Epithelial cell of proximal tubule (primary cell): Measurements from ENCODE around the gene PDGFA. TPM values are rescaled to one million over a fixed set of nuclear protein-coding genes. Genes with fewer than 3 reads are reported as not detected.

Experiments used
- DNase-seq: peaks from one replicate; pipeline ENCODE4 v3.0.0-alpha.2; 2011; ENCODE audit warnings: low read depth
- H3K4me3 ChIP-seq: 2 replicates; pipeline ENCODE4 v1.5.1; 2011; ENCODE audit warnings: low read depth, mild to moderate bottlenecking, low read length
- total RNA-seq: library from RNA; depleted of rRNA; stranded (reverse); fragments of >200 nt; gene quantifications from 2 replicates; pipeline ENCODE4 v1.2.3, GENCODE V29; 2015
- TF ChIP-seq, protein P1 (sequence below): conservative IDR thresholded peaks from 2 replicates; pipeline ENCODE4 v1.5.1; 2012; ENCODE audit warnings: low read depth, mild to moderate bottlenecking, low read length

PDGFA gene
- total RNA-seq, 1 donor from 2014 or later, result 27.3 TPM

DNA sequence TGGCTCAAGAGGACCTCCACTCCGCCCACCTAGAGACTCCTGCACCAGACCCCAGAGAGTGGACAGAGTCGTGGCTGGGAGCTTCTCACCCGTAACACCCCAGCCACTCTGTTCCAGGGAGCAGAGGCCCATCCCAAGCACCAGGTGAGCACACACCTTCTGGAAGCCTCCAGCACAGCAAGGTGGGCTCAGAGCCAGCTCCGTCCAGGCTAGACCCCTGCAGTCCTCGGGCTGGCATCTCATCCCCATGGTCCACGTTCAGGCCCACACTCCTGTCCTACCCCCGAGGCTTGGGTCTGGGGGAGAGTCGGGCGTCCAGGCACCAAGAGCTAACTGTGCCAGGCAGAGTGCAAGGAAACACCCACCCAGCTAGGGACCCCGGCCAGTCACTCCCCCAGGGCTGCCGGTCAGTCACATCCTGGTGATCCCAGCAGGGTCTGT, 13.2 kb downstream of the PDGFA start:
- TF ChIP-seq, protein P1, sequence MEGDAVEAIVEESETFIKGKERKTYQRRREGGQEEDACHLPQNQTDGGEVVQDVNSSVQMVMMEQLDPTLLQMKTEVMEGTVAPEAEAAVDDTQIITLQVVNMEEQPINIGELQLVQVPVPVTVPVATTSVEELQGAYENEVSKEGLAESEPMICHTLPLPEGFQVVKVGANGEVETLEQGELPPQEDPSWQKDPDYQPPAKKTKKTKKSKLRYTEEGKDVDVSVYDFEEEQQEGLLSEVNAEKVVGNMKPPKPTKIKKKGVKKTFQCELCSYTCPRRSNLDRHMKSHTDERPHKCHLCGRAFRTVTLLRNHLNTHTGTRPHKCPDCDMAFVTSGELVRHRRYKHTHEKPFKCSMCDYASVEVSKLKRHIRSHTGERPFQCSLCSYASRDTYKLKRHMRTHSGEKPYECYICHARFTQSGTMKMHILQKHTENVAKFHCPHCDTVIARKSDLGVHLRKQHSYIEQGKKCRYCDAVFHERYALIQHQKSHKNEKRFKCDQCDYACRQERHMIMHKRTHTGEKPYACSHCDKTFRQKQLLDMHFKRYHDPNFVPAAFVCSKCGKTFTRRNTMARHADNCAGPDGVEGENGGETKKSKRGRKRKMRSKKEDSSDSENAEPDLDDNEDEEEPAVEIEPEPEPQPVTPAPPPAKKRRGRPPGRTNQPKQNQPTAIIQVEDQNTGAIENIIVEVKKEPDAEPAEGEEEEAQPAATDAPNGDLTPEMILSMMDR, result no peak
- no peak overlapping the region for H3K4me3 ChIP-seq
- no peak for DNase-seq

DNA sequence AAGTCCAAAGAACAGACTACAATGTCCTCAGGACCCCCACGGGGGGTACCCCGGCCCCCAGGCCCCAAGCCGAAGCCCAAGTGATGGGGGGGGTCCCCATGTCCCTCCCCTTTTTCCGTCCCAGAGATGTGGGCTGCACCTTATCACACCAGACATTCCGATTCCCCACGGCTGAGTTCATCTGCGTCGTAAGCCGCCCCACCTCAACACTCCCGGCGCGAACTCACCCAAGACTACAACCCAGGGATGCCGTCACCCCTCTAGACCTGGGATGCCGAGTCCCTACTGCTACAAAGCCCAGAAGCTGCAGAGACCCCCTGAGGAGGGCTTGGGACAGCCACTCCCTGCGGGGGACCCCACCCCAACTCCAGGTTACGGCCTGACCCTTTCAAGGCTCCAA, 14.5 kb downstream of the PDGFA start:
- no peak overlapping the region for H3K4me3 ChIP-seq
- TF ChIP-seq, protein P1, result no peak

DNA sequence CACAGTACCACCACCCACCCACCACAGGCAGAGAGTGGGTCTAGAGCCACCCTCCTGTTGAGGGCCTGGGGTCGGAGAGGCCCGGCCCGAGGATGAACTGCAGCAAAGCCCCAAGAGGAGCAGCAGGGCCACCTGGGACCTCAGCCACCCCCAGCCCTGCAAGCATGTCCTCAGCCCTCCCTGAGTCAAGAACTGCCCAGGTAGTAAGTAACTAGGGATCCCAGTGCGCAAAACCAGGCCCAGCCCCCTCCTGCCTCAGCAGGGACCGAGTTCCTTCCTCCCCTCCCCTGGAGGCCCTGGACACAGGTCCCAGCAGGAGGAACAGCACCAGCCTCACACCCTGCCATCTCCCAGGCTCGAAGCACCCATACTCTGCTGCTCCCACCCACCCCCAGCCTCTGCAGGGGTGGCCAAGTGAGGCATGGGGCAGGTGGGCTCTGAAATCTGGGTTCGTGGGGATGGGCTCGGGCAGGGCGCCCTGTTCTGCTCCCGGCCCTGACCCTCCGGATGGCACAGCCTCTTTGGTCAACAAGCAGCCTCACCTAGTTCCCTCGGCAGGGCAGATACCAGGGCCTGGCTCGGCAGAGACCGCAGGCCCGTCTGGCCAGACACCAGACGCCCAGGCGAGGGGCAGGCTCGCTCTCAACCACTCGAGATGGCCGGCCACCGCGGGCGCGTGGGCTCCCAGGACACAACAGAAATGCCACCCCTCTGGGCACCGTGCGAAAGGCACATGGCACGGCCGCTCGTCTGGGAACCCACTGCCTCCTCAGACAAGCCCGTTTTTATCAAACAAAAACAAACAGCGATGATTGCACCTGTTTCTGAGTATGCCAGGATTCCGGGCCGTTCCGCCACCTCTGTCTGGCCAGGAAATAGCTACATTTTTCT, 15.2 kb downstream of the PDGFA start:
- no peak for DNase-seq
- TF ChIP-seq, protein P1, result no peak
- H3K4me3 ChIP-seq, result no peak overlapping the region

More for the DNA sequence above, 14.5 kb downstream of the PDGFA start:
- no peak for DNase-seq

DNA sequence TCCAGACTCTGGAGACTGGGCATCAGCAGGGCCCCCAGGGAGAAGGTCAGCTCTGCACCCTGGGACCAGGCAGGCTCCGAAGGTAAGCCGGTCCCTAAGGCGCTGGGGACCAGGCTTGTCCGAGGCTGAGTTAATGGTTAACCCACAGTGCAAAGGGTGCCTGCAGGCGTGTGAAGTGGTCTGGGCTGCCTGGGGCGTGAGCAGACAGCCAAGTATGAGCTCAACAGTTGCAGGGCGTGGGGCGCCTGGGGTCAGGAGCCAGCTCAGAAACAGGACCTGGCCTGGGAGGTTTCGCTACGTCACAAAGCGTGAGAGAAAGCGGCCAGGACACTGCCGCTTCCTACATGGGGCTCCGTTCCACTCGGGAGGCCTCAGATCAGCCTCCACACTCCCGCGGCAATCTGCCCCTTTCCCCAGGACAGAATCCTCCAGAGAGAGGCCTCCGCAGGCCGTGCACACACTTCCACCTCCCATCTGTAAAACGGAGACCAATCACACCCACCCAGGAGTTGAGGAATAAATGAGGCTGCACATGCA, 16.0 kb downstream of the PDGFA start:
- TF ChIP-seq, protein P1, result no peak
- peak; percentile 77 for DNase-seq
- H3K4me3 ChIP-seq, result no peak overlapping the region

DNA sequence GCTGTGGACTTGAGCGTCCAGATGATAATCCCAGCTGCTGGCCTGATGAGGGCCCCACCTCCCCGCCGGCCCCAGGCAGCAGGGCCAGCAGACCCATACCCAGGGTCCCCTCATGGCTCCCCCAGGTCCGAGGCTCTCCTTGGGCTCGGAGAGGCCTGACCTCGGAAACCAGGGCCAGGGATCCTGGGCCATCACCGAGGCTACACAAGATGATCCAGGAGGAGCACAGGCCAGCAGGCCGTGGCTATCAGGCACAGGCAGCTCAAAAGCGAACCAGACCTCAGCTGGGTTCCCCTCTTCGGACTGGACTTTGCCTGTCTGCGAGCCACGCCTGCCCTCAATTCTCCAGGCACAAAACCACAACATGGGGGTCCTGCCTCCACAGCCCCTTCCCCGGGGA, 17.4 kb downstream of the PDGFA start:
- TF ChIP-seq, protein P1, result no peak
- no peak for DNase-seq
- no peak overlapping the region for H3K4me3 ChIP-seq

DNA sequence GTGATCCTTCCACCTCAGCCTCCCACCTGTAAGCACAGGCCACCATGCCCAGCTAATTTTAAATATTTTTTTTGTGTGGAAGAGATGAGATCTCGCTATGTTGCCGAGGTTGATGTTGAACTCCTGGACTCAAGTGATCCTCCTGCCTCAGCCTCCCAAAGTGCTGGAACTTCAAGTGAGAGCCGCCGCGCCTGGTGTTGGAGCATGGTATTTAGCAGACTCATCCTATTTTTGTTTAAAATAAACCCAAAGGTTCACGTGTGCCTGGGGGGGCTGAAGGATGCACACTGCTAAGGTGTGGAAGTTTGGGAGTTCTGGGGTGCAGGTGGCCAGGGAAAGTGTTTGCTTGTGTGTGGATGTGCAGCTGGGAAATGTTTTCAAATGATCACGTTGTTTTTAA, 18.1 kb downstream of the PDGFA start:
- DNase-seq, result no peak
- no peak overlapping the region for H3K4me3 ChIP-seq
- TF ChIP-seq, protein P1, result no peak
